ENCODE results near the gene TRPV4.

DNA sequence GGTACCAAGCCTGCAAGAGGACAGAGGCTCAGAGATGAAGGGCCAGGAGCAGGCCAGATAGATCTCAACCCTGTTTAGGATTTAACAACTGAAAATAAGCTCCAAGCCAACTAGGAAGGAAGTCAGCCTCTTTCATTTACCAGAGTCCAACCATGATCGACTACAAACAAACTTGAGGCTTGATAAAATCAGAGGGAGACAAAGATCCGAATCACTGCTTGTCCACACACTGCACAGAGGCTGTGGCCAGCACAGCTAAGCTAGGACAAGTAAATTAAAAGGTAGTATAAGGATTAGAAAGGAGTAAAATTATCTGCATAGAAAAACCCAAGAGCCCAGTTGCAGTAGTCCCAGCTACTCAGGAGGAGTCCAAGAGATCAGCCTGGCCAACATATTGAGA lies 79.2 kb downstream of the TRPV4 start:
- TF ChIP-seq, protein P1, sequence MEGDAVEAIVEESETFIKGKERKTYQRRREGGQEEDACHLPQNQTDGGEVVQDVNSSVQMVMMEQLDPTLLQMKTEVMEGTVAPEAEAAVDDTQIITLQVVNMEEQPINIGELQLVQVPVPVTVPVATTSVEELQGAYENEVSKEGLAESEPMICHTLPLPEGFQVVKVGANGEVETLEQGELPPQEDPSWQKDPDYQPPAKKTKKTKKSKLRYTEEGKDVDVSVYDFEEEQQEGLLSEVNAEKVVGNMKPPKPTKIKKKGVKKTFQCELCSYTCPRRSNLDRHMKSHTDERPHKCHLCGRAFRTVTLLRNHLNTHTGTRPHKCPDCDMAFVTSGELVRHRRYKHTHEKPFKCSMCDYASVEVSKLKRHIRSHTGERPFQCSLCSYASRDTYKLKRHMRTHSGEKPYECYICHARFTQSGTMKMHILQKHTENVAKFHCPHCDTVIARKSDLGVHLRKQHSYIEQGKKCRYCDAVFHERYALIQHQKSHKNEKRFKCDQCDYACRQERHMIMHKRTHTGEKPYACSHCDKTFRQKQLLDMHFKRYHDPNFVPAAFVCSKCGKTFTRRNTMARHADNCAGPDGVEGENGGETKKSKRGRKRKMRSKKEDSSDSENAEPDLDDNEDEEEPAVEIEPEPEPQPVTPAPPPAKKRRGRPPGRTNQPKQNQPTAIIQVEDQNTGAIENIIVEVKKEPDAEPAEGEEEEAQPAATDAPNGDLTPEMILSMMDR (IDR thresholded peaks at IDR 0.05): no peak
- no peak for TF ChIP-seq POLR2A (IDR thresholded peaks at IDR 0.05)
